H1 (cell line): Measurements from ENCODE around the gene NPR2. TPM values are rescaled to one million over a fixed set of nuclear protein-coding genes. Genes with fewer than 3 reads are reported as not detected.

Experiments
- CTCF ChIA-PET: fragments of 300-600 bp; sonication (Branson Sonifier 250); formaldehyde crosslinking; loops from one replicate; lab custom pipeline; 2021; ENCODE audit not compliant: partially characterized antibody; lab: Charles Lee
- POLR2A ChIA-PET: fragments of 300-600 bp; sonication (Branson Sonifier 250); formaldehyde crosslinking; loops from one replicate; lab custom pipeline; 2021; ENCODE audit warnings: inconsistent platforms; ENCODE audit not compliant: partially characterized antibody; lab: Charles Lee
- DNase-seq, 2 experiments: peaks; one replicate each; pipeline versions ENCODE4 v3.0.0 to v3.0.0-alpha.2; 2010 to 2022; ENCODE audit warnings: low spot score in 2 of 2, low read depth in 1 of 2, mixed read lengths in 1 of 2
- FAIRE-seq: peaks from 2 replicates; lab custom pipeline; 2011; peaks lifted over from hg19 to GRCh38; lab: Jason Lieb, UNC
- H2AFZ ChIP-seq: 2 replicates; pipeline ENCODE4 v1.8.1; 2012; ENCODE audit warnings: low read length, inconsistent platforms
- H2AK5ac ChIP-seq: 2 replicates; pipeline ENCODE4 v1.6.1; 2013; ENCODE audit warnings: low read depth, low read length
- H2BK120ac ChIP-seq: replicated peaks from 2 replicates; pipeline ENCODE3; 2013; ENCODE audit warnings: low read depth, low read length, inconsistent platforms
- H2BK12ac ChIP-seq: 2 replicates; pipeline ENCODE4 v1.6.1; 2013; ENCODE audit warnings: low read depth, low read length
- H2BK15ac ChIP-seq: 2 replicates; pipeline ENCODE4 v1.6.1; 2013; ENCODE audit warnings: low read length
- H2BK20ac ChIP-seq: 2 replicates; pipeline ENCODE4 v1.6.1; 2013; ENCODE audit warnings: low read length
- H2BK5ac ChIP-seq: 2 replicates; pipeline ENCODE4 v1.6.1; 2013; ENCODE audit warnings: low read depth, low read length
- H3K14ac ChIP-seq: 2 replicates; pipeline ENCODE4 v1.6.1; 2013; ENCODE audit warnings: inconsistent platforms; ENCODE audit not compliant: insufficient read length
- H3K18ac ChIP-seq: 2 replicates; pipeline ENCODE4 v1.6.1; 2013; ENCODE audit warnings: low read length; ENCODE audit errors: extremely low read depth
- H3K23ac ChIP-seq: 2 replicates; pipeline ENCODE4 v1.6.1; 2013; ENCODE audit warnings: inconsistent platforms; ENCODE audit not compliant: insufficient read length
- H3K23me2 ChIP-seq: 2 replicates; pipeline ENCODE4 v1.6.1; 2013; ENCODE audit warnings: low read depth, low read length
- H3K27ac ChIP-seq: 2 replicates; pipeline ENCODE4 v1.6.1; 2011; ENCODE audit warnings: low read depth, low read length, inconsistent platforms
- H3K27me3 ChIP-seq, 4 experiments: replicated peaks in 1 of 4; 1 replicate in 1 of 4; 2 replicates in 3 of 4; pipeline versions ENCODE4 v1.6.1 to v1.8.1; 2011 to 2013; ENCODE audit warnings: low read length in 3 of 4, mild to moderate bottlenecking in 3 of 4, inconsistent platforms in 2 of 4, mixed read lengths in 2 of 4, moderate library complexity in 1 of 4; ENCODE audit not compliant: control insufficient read depth in 3 of 4, insufficient read depth in 3 of 4; ENCODE audit errors: extremely low read depth in 1 of 4
- H3K36me3 ChIP-seq, 4 experiments: 2 replicates each; pipeline versions ENCODE4 v1.6.1 to v1.8.1; 2011 to 2013; ENCODE audit warnings: mild to moderate bottlenecking in 4 of 4, low read length in 3 of 4, moderate library complexity in 2 of 4, control low read depth in 1 of 4, inconsistent platforms in 1 of 4; ENCODE audit not compliant: insufficient read depth in 4 of 4, control insufficient read depth in 2 of 4
- H3K4ac ChIP-seq: replicated peaks from 2 replicates; pipeline ENCODE3; 2013; ENCODE audit warnings: low read length, low read depth, mixed read lengths, inconsistent platforms; ENCODE audit not compliant: insufficient read length
- H3K4me1 ChIP-seq, 4 experiments: replicated peaks in 1 of 4; 1 replicate in 1 of 4; 2 replicates in 3 of 4; pipeline versions ENCODE4 v1.6.1 to v1.8.1; 2011 to 2013; ENCODE audit warnings: low read length in 3 of 4, inconsistent platforms in 2 of 4, mixed read lengths in 1 of 4; ENCODE audit not compliant: insufficient read depth in 4 of 4, control insufficient read depth in 3 of 4
- H3K4me2 ChIP-seq, 2 experiments: 2 replicates each; pipeline versions ENCODE4 v1.6.1 to v1.8.1; 2011 to 2013; ENCODE audit warnings: low read depth in 2 of 2, low read length in 2 of 2, control low read depth in 1 of 2, inconsistent platforms in 1 of 2, mild to moderate bottlenecking in 1 of 2; ENCODE audit not compliant: insufficient read depth in 1 of 2
- H3K4me3 ChIP-seq, 4 experiments: fragments of 200-600, 300-600 bp in 1 of 4; sonication (generic), shearing (Covaris generic), sonication (Bioruptor Twin) in 1 of 4; 2 replicates each; pipeline versions ENCODE4 v1.5.1 to v1.8.1; 2011 to 2016; ENCODE audit warnings: low read length in 4 of 4, low read depth in 3 of 4, control low read depth in 2 of 4, inconsistent platforms in 2 of 4, mild to moderate bottlenecking in 2 of 4, mixed read lengths in 1 of 4, moderate library complexity in 1 of 4; ENCODE audit not compliant: insufficient read depth in 2 of 4; ENCODE audit errors: extremely low read depth in 1 of 4
- H3K56ac ChIP-seq: replicated peaks from 2 replicates; pipeline ENCODE3; 2013; ENCODE audit warnings: low read depth, mild to moderate bottlenecking, mixed read lengths, low read length, inconsistent platforms; ENCODE audit not compliant: insufficient read length
- H3K79me1 ChIP-seq: 2 replicates; pipeline ENCODE4 v1.6.1; 2013; ENCODE audit warnings: low read depth, low read length, control low read depth
- H3K79me2 ChIP-seq, 2 experiments: 2 replicates each; pipeline versions ENCODE4 v1.6.1 to v1.8.1; 2012 to 2013; ENCODE audit warnings: low read length in 2 of 2, mild to moderate bottlenecking in 2 of 2, inconsistent platforms in 1 of 2; ENCODE audit not compliant: insufficient read depth in 2 of 2, control insufficient read depth in 1 of 2
- H3K9ac ChIP-seq, 4 experiments: replicated peaks in 1 of 4; 1 replicate in 1 of 4; 2 replicates in 3 of 4; pipeline versions ENCODE4 v1.6.1 to v1.8.1; 2011 to 2013; ENCODE audit warnings: low read depth in 3 of 4, low read length in 3 of 4, control low read depth in 2 of 4, mild to moderate bottlenecking in 2 of 4, moderate library complexity in 2 of 4, inconsistent platforms in 1 of 4; ENCODE audit errors: extremely low read depth in 1 of 4
- H3K9me3 ChIP-seq, 2 experiments: 2 replicates each; pipeline versions ENCODE4 v1.6.1 to v1.8.1; 2012 to 2013; ENCODE audit warnings: mild to moderate bottlenecking in 2 of 2, moderate library complexity in 2 of 2, control low read depth in 1 of 2, inconsistent platforms in 1 of 2, low read depth in 1 of 2, low read length in 1 of 2, mixed read lengths in 1 of 2; ENCODE audit not compliant: insufficient read depth in 2 of 2
- H4K20me1 ChIP-seq, 2 experiments: replicated peaks in 1 of 2; 2 replicates each; pipeline versions ENCODE3 to v1.8.1; 2011 to 2013; ENCODE audit warnings: inconsistent platforms in 2 of 2, low read length in 2 of 2, mild to moderate bottlenecking in 1 of 2; ENCODE audit not compliant: insufficient read depth in 2 of 2, control insufficient read depth in 1 of 2
- H4K5ac ChIP-seq: 2 replicates; pipeline ENCODE4 v1.6.1; 2013; ENCODE audit warnings: low read length, low read depth, mixed read lengths, inconsistent platforms; ENCODE audit not compliant: insufficient read length
- H4K8ac ChIP-seq: 2 replicates; pipeline ENCODE4 v1.8.0; 2013; ENCODE audit warnings: mild to moderate bottlenecking, moderate library complexity, low read length, inconsistent platforms; ENCODE audit not compliant: insufficient read depth; ENCODE audit errors: extremely low read depth
- H4K91ac ChIP-seq: replicated peaks from 2 replicates; pipeline ENCODE3; 2013; ENCODE audit warnings: low read length, mixed read lengths, inconsistent platforms; ENCODE audit not compliant: insufficient read length
- ASH2L ChIP-seq: fragments of 200-600, 300-600 bp; sonication (generic); IDR thresholded peaks from one replicate; pipeline ENCODE4 v1.7.1; 2017; ENCODE audit warnings: low read length
- JUN ChIP-seq: IDR thresholded peaks from 2 replicates; pipeline ENCODE4 v1.6.1; 2011; ENCODE audit warnings: low read depth, mild to moderate bottlenecking, improper control_type of control experiment, low read length
- KDM4A ChIP-seq: IDR thresholded peaks from one replicate; pipeline ENCODE4 v1.7.1; 2012; ENCODE audit warnings: low read depth, mild to moderate bottlenecking, moderate library complexity, low read length, inconsistent platforms; ENCODE audit not compliant: severe bottlenecking
- PHF8 ChIP-seq: fragments of 200-600 bp; sonication (generic); conservative IDR thresholded peaks from 2 replicates; pipeline ENCODE4 v1.7.1; 2012; ENCODE audit warnings: low read depth, mild to moderate bottlenecking, inconsistent platforms, low read length, moderate library complexity
- POLR2A ChIP-seq, 2 experiments: IDR thresholded peaks; 1 replicate in 1 of 2; 2 replicates in 1 of 2; pipeline ENCODE4 v1.6.1; 2011; ENCODE audit warnings: low read depth in 2 of 2, low read length in 2 of 2, mild to moderate bottlenecking in 2 of 2; ENCODE audit errors: control extremely low read depth in 1 of 2
- RNF2 ChIP-seq: fragments of 200-900, 300-1000 bp; sonication (generic); IDR thresholded peaks from 2 replicates; pipeline ENCODE4 v1.7.1; 2016; ENCODE audit warnings: borderline replicate concordance, low read depth, mild to moderate bottlenecking, antibody characterized with exemption, low read length; ENCODE audit not compliant: poor library complexity, severe bottlenecking; ENCODE audit errors: missing control alignments
- SAP30 ChIP-seq: fragments of 300-600 bp; sonication (generic); IDR thresholded peaks from 2 replicates; pipeline ENCODE4 v1.7.1; 2012; ENCODE audit warnings: low read length, moderate library complexity, mild to moderate bottlenecking, inconsistent platforms; ENCODE audit not compliant: insufficient read depth, insufficient replicate concordance
- TAF1 ChIP-seq: IDR thresholded peaks from 2 replicates; pipeline ENCODE4 v1.6.1; 2011; ENCODE audit warnings: mild to moderate bottlenecking, low read depth, low read length
- WGBS, 2 experiments: shearing (Covaris generic) in 1 of 2; methylation state at CpG; one replicate each; pipeline versions ENCODE4 v1.1.6 to v1.1.7; 2013 to 2015; ENCODE audit warnings: low lambda C conversion rate in 2 of 2, mixed read lengths in 2 of 2, inconsistent platforms in 1 of 2, low coverage in 1 of 2, missing lambda C conversion rate in 1 of 2; ENCODE audit not compliant: insufficient replicate concordance in 2 of 2, insufficient coverage in 1 of 2, insufficient read length in 1 of 2; ENCODE audit errors: extremely low coverage in 1 of 2, missing lambda C conversion rate in 1 of 2; 5-methylcytosine and 5-hydroxymethylcytosine counted together
- polyA plus RNA-seq, 7 experiments: library from polyadenylated mRNA; depleted of rRNA in 3 of 7; stranded (reverse) in 5 of 7; unstranded in 2 of 7; fragments of >200 nt in 5 of 7; fragments of 200-250 nt in 2 of 7; gene quantifications; 1 replicate in 5 of 7; 2 replicates in 1 of 7; 4 replicates in 1 of 7; pipeline versions ENCODE4 v1.2.1 to v1.2.3, GENCODE V29; 2011 to 2013; ENCODE audit warnings: missing spikeins in 2 of 7, mixed read lengths in 2 of 7
- total RNA-seq: library from RNA; stranded (reverse); fragmentation: NEBNext Ultra II Directional; extraction: Animal tissue kit (Norgen Biotek cat#: 25700); gene quantifications from 2 replicates; pipeline ENCODE4 v1.2.1, GENCODE V29; 2021
- TF ChIP-seq, protein P1 (sequence below): IDR thresholded peaks from 2 replicates; pipeline ENCODE4 v1.6.1; 2012; ENCODE audit warnings: inconsistent platforms

NPR2 gene
- total and polyA plus RNA-seq, 2 of the 8 experiments (the other 6 are each of a cell fraction or from before 2014, with no cell fraction given) = 11.0 to 17.0 TPM

DNA sequence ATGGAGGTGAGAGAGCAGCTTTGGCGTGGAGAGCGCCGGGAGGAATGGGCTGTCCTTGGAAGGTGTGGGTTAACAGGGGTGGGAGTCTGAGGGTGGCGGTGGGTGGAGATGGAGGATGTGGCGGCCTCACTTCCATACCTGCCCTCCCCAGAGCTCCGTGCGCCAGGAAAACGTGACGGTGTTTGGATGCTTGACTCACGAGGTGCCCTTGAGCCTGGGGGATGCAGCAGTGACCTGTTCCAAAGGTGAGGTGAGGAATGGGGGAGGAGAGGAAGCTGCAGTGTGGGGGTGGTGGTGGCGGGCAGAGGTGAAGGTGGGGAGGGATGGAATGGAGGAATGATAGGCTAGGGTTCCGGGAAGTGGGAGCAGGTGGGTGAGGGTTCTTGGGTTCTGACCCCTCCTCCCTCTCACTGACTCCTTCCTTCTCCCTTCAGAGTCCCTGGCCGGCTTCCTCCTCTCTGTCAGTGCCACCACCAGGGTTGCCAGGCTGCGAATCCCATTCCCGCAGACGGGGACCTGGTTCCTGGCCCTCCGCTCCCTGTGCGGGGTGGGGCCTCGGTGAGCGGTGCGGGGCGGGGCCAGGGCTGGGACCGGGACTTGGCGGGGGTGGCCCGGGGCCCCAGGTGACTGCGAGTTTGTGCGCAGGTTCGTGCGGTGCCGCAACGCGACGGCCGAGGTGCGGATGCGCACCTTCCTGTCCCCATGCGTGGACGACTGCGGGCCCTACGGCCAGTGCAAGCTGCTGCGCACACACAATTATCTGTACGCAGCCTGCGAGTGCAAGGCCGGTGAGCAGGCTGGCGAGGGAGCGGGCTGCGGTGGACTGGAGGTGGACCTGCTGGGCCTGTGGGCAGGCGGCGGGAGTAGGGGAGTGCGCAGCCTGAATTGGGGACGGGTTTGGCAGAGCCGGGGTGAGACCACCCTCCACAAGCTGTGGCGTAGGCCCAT is 54.7 kb downstream of the NPR2 start:
- POLR2A ChIA-PET = interaction anchor here (0.6 to 5.9 kb wide), 11 partner anchors 8 to 616 kb away, joined by 3 to 43 read pairs (median 3); partner anchors contain the start of genes HINT2 and HRCT1
- FAIRE-seq = no peak
- CTCF ChIA-PET = interaction anchor here (0.6 to 16.5 kb wide), 18 partner anchors 9 to 1213 kb away, joined by 3 to 172 read pairs (median 4); partner anchors contain the start of genes FAM221B, HINT2 and TMEM8B
- TF ChIP-seq POLR2A (IDR thresholded peaks at IDR 0.05; ENCODE audit: control extremely low read depth in 1 of 2, low read depth in 2 of 2, low read length in 2 of 2) = peak in 1 of 2 experiments; percentile 49; a peak in 1 of 3 replicates
- TF ChIP-seq PHF8 = 0 out of 2 replicates have a peak, but pooled peaks have one; percentile 47
- TF ChIP-seq, protein P1, sequence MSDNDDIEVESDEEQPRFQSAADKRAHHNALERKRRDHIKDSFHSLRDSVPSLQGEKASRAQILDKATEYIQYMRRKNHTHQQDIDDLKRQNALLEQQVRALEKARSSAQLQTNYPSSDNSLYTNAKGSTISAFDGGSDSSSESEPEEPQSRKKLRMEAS = peak; percentile 74
- peak; percentile 72 for TF ChIP-seq ASH2L
- peak; percentile 76 for TF ChIP-seq KDM4A
- peak; percentile 60 for TF ChIP-seq SAP30
- peak; percentile 28 for TF ChIP-seq RNF2
- TF ChIP-seq JUN = no peak
- TF ChIP-seq TAF1 = peak; percentile 62; the same call in 1 of the 2 replicates

More for the DNA sequence above, 54.7 kb downstream of the NPR2 start:
- no peak overlapping the region for H2BK120ac ChIP-seq
- no peaks in the 10 kb centered on the region for H3K79me2 ChIP-seq
- H2AFZ ChIP-seq = peak overlapping the region; percentile 86
- H2BK20ac ChIP-seq = peak overlapping the region; percentile 11; the same call in 1 of the 2 replicates
- H4K8ac ChIP-seq = peak overlapping the region; percentile 91
- 7% methylated on average over 34 of the region's 53 CpGs; no CpG with 5 or more reads in 1 of the 2 experiments for WGBS, 2 experiments
- H3K56ac ChIP-seq = no peak overlapping the region
- no peak overlapping the region for H3K4ac ChIP-seq
- peak overlapping the region; percentile 88 for H2BK12ac ChIP-seq
- no peak overlapping the region for H3K23ac ChIP-seq
- peaks cover 0 to 4% (median 0%) of the 10 kb centered on the region in 4 experiments; a peak in 1 of 8 replicates for H3K36me3 ChIP-seq
- H2AK5ac ChIP-seq = no peak overlapping the region
- no peak overlapping the region for H3K14ac ChIP-seq
- H3K27ac ChIP-seq = peak overlapping the region; percentile 4; the same call in 1 of the 2 replicates
- peaks cover 0 to 12% (median 9%) of the 10 kb centered on the region in 4 experiments; a peak in 6 of 7 replicates for H3K27me3 ChIP-seq
- peak in 1 of 2 experiments; percentile 81 for DNase-seq
- peak overlapping the region; percentile 5 to 66 (median 44); a peak in 6 of 7 replicates for H3K9ac ChIP-seq
- peaks cover 15% of the 10 kb centered on the region for H3K23me2 ChIP-seq
- peak overlapping the region; percentile 37 for H4K5ac ChIP-seq
- H3K79me1 ChIP-seq = no peaks in the 10 kb centered on the region; the same call in 1 of the 2 replicates
- peak overlapping the region; percentile 74 for H2BK5ac ChIP-seq
- H3K18ac ChIP-seq = peak overlapping the region; percentile 85
- H3K4me1 ChIP-seq = peaks cover 10 to 22% (median 14%) of the 10 kb centered on the region in 4 experiments
- peak overlapping the region; percentile 98; the same call in 1 of the 2 replicates for H2BK15ac ChIP-seq
- H3K9me3 ChIP-seq = no peaks in the 10 kb centered on the region
- H3K4me2 ChIP-seq = peak overlapping the region; percentile 80 to 98
- H4K20me1 ChIP-seq = no peaks in the 10 kb centered on the region
- peak overlapping the region; percentile 47 to 70 (median 62) for H3K4me3 ChIP-seq
- H4K91ac ChIP-seq = peak overlapping the region; percentile 76
